GM12878 (cell line): ENCODE results near the gene NBR1. TPM values are rescaled to one million over a fixed set of nuclear protein-coding genes. Genes with fewer than 3 reads are reported as not detected.

Source experiments
- ATAC-seq: fragments of 200-7000 bp; cut with Tn5 transposase; 3 replicates; pipeline ENCODE4 v1.9.1; 2020; ENCODE audit warnings: mild to moderate bottlenecking, moderate library complexity
- BruUV-seq: library from RNA; stranded (reverse); fragments of 400-500 nt; replicated peaks from 2 replicates; lab custom pipeline; 2021; lab: Mats Ljungman, UMichigan
- CTCF ChIA-PET: fragments of 300-600 bp; sonication (Branson Sonifier 250); formaldehyde crosslinking; extraction: SDS; loops from one replicate; lab custom pipeline; 2021; ENCODE audit warnings: inconsistent platforms; lab: Yijun Ruan, JAX
- POLR2A ChIA-PET: fragments of 350-600 bp; formaldehyde crosslinking; extraction: SDS; loops from one replicate; lab custom pipeline; 2021; ENCODE audit warnings: inconsistent platforms; lab: Charles Lee
- RAD21 ChIA-PET: fragments of 300-600 bp; sonication (Branson Sonifier 250); formaldehyde crosslinking; loops from one replicate; lab custom pipeline; 2023; ENCODE audit warnings: antibody characterized with exemption; ENCODE audit not compliant: unreplicated experiment; lab: Charles Lee
- SMC1A ChIA-PET: fragments of 300-600 bp; sonication (Branson Sonifier 250); formaldehyde crosslinking; loops from one replicate; lab custom pipeline; 2023; ENCODE audit not compliant: unreplicated experiment, uncharacterized antibody; lab: Charles Lee
- DNase-seq: peaks from one replicate; pipeline ENCODE4 v3.0.0-alpha.2; 2011; ENCODE audit warnings: low read depth, low spot score
- FAIRE-seq: peaks from 3 replicates; lab custom pipeline; 2011; peaks lifted over from hg19 to GRCh38; lab: Jason Lieb, UNC
- H2AFZ ChIP-seq: 2 replicates; pipeline ENCODE4 v1.6.0; 2011; ENCODE audit warnings: low read depth, low read length, control low read depth; ENCODE audit not compliant: control insufficient read depth
- H3K27ac ChIP-seq: 2 replicates; pipeline ENCODE4 v1.5.1; 2011; ENCODE audit warnings: control low read depth; ENCODE audit not compliant: control insufficient read depth, insufficient read depth
- H3K27me3 ChIP-seq, 2 experiments: replicated peaks in 1 of 2; 2 replicates each; pipeline versions ENCODE4 v1.6.0 to v1.6.1; 2011; ENCODE audit warnings: low read length in 1 of 2; ENCODE audit not compliant: control insufficient read depth in 2 of 2, insufficient read depth in 2 of 2
- H3K36me3 ChIP-seq, 2 experiments: 2 replicates each; pipeline ENCODE4 v1.5.1; 2011; ENCODE audit warnings: low read length in 1 of 2; ENCODE audit not compliant: control insufficient read depth in 2 of 2, insufficient read depth in 2 of 2
- H3K4me1 ChIP-seq: 2 replicates; pipeline ENCODE4 v1.6.1; 2011; ENCODE audit warnings: mild to moderate bottlenecking, low read length, moderate library complexity, mixed read lengths; ENCODE audit not compliant: control insufficient read depth, insufficient read depth
- H3K4me2 ChIP-seq: 2 replicates; pipeline ENCODE4 v1.6.0; 2011; ENCODE audit warnings: control low read depth; ENCODE audit not compliant: control insufficient read depth, insufficient read depth
- H3K4me3 ChIP-seq: fragments of 200-600 bp; sonication (generic); 2 replicates; pipeline ENCODE4 v1.5.1; 2016
- H3K79me2 ChIP-seq: 2 replicates; pipeline ENCODE4 v1.6.0; 2011; ENCODE audit warnings: low read length; ENCODE audit not compliant: control insufficient read depth, insufficient read depth
- H3K9ac ChIP-seq: 2 replicates; pipeline ENCODE4 v1.8.0; 2011; ENCODE audit warnings: low read length, control low read depth, mixed read lengths; ENCODE audit not compliant: control insufficient read depth, insufficient read depth
- H3K9me3 ChIP-seq: replicated peaks from 3 replicates; pipeline ENCODE4 v1.5.1; 2011; ENCODE audit warnings: mild to moderate bottlenecking, low read length; ENCODE audit not compliant: control insufficient read depth, insufficient read depth
- H4K20me1 ChIP-seq: 2 replicates; pipeline ENCODE4 v1.6.0; 2011; ENCODE audit not compliant: control insufficient read depth, insufficient read depth
- BRCA1 ChIP-seq: IDR thresholded peaks from 2 replicates; pipeline ENCODE4 v1.6.1; 2011; ENCODE audit warnings: low read depth, low read length, improper control_type of control experiment
- CHD1 ChIP-seq: IDR thresholded peaks from 2 replicates; pipeline ENCODE4 v1.6.1; 2012; ENCODE audit warnings: low read depth, low read length, improper control_type of control experiment
- CREB1 ChIP-seq: IDR thresholded peaks from 2 replicates; pipeline ENCODE4 v1.6.1; 2012; ENCODE audit warnings: low read depth, mild to moderate bottlenecking, inconsistent platforms
- DPF2 ChIP-seq: fragments of 450-650 bp; IDR thresholded peaks from 2 replicates; pipeline ENCODE4 v1.6.1; 2017; ENCODE audit warnings: mild to moderate bottlenecking
- ESRRA ChIP-seq: IDR thresholded peaks from 2 replicates; pipeline ENCODE4 v1.6.1; 2012; ENCODE audit warnings: mild to moderate bottlenecking, low read length, improper control_type of control experiment
- FOS ChIP-seq: IDR thresholded peaks from 3 replicates; pipeline ENCODE4 v1.6.1; 2011; ENCODE audit warnings: borderline replicate concordance; ENCODE audit not compliant: insufficient read length; ENCODE audit errors: extremely low read depth
- MAX ChIP-seq: IDR thresholded peaks from 2 replicates; pipeline ENCODE4 v1.6.1; 2012; ENCODE audit warnings: low read depth, low read length, improper control_type of control experiment
- MEF2A ChIP-seq: IDR thresholded peaks from 2 replicates; pipeline ENCODE4 v1.6.1; 2011; ENCODE audit warnings: low read depth, mild to moderate bottlenecking, low read length, moderate library complexity; ENCODE audit not compliant: insufficient read depth
- MEF2B ChIP-seq: fragments of 450-650 bp; IDR thresholded peaks from 2 replicates; pipeline ENCODE4 v1.6.1; 2018; ENCODE audit warnings: mild to moderate bottlenecking, moderate library complexity; ENCODE audit not compliant: partially characterized antibody, poor library complexity, severe bottlenecking
- MYC ChIP-seq: IDR thresholded peaks from 2 replicates; pipeline ENCODE4 v1.6.1; 2011; ENCODE audit warnings: mild to moderate bottlenecking, low read length, moderate library complexity, inconsistent platforms; ENCODE audit not compliant: insufficient read depth, insufficient replicate concordance, insufficient read length, severe bottlenecking
- NFIC ChIP-seq: IDR thresholded peaks from 2 replicates; pipeline ENCODE4 v1.6.1; 2012; ENCODE audit warnings: low read depth, mild to moderate bottlenecking, inconsistent platforms, low read length, moderate library complexity
- NR2C1 ChIP-seq: fragments of 450-650 bp; IDR thresholded peaks from 2 replicates; pipeline ENCODE4 v1.6.1; 2017; ENCODE audit warnings: antibody characterized with exemption, mild to moderate bottlenecking, moderate library complexity
- PML ChIP-seq: IDR thresholded peaks from 2 replicates; pipeline ENCODE4 v1.6.1; 2012; ENCODE audit warnings: low read length, inconsistent platforms
- POLR2AphosphoS5 ChIP-seq: IDR thresholded peaks from 2 replicates; pipeline ENCODE4 v1.6.1; 2011; ENCODE audit warnings: mild to moderate bottlenecking, low read length, inconsistent platforms
- RAD51 ChIP-seq: fragments of 450-650 bp; IDR thresholded peaks from 2 replicates; pipeline ENCODE4 v1.6.1; 2016; ENCODE audit warnings: moderate library complexity, mild to moderate bottlenecking, inconsistent platforms
- RBBP5 ChIP-seq: fragments of 200-600 bp; sonication (generic); conservative IDR thresholded peaks from 2 replicates; pipeline ENCODE4 v1.6.1; 2016
- RCOR1 ChIP-seq: conservative IDR thresholded peaks from 2 replicates; pipeline ENCODE4 v1.6.1; 2012; ENCODE audit warnings: low read depth, low read length, improper control_type of control experiment
- SIN3A ChIP-seq: IDR thresholded peaks from 2 replicates; pipeline ENCODE4 v1.6.1; 2012; ENCODE audit warnings: low read depth, low read length, improper control_type of control experiment
- ZBED1 ChIP-seq: IDR thresholded peaks from 2 replicates; pipeline ENCODE4 v1.6.1; 2016; ENCODE audit warnings: borderline replicate concordance
- ZBTB33 ChIP-seq: fragments of 450-650 bp; IDR thresholded peaks from 2 replicates; pipeline ENCODE4 v1.6.1; 2017; ENCODE audit warnings: mild to moderate bottlenecking
- ZNF274 ChIP-seq: IDR thresholded peaks from one replicate; pipeline ENCODE4 v1.8.0; 2011; ENCODE audit not compliant: insufficient read length, insufficient read depth
- WGBS: methylation state at CpG from one replicate; pipeline ENCODE4 v1.1.6; 2016; ENCODE audit warnings: low lambda C conversion rate; ENCODE audit not compliant: insufficient replicate concordance, insufficient coverage; ENCODE audit errors: missing lambda C conversion rate; 5-methylcytosine and 5-hydroxymethylcytosine counted together
- in situ Hi-C: fragments of 300-500 bp; cut with MboI; formaldehyde crosslinking; loops from 9 replicates; pipeline ENCODE4 v1.14.3; 2018; ENCODE audit warnings: mixed read lengths
- intact Hi-C: fragments of 100-400 bp; cut with micrococcal nuclease; formaldehyde crosslinking; loops from one replicate; pipeline ENCODE4 v1.14.2; 2022; ENCODE audit not compliant: unreplicated experiment
- polyA plus RNA-seq, 11 experiments: library from polyadenylated mRNA; depleted of rRNA in 4 of 11; unstranded in 6 of 11; stranded (reverse) in 5 of 11; fragments of >200 nt; fragmentation: Nextera tagmentation in 4 of 11; fragmentation: Illumina TruSeq in 1 of 11; extraction: Ambion mirVana in 4 of 11; extraction: Trizol in 1 of 11; gene quantifications; 1 replicate in 1 of 11; 2 replicates in 10 of 11; pipeline versions ENCODE4 v1.2.1 to v1.2.3, GENCODE V29; 2011 to 2016; ENCODE audit warnings: inconsistent platforms in 2 of 11, missing spikeins in 2 of 11, low read depth in 1 of 11
- total RNA-seq, 4 experiments: library from RNA; depleted of rRNA in 3 of 4; stranded (reverse); fragments of >200 nt in 3 of 4; fragmentation: Illumina TruSeq in 1 of 4; extraction: Trizol in 1 of 4; gene quantifications; 2 replicates each; pipeline versions ENCODE4 v1.2.1 to v1.2.3, GENCODE V29; 2013 to 2021

NBR1 gene
- total and polyA plus RNA-seq, 10 of the 15 experiments (the other 5 are each of a cell fraction or from before 2014, with no cell fraction given), result 3.5 to 55.2 (median 28.2) TPM

- DNase-seq (peak; percentile 59), FAIRE-seq (no peak), ATAC-seq (peak; percentile 90)
- intact Hi-C loops, result no loop called here
- WGBS, result under 1% methylated on average over 45 of the region's 54 CpGs
- H3K27me3 ChIP-seq, result no peaks in the 10 kb centered on the region
- no peaks in the 10 kb centered on the region for H4K20me1 ChIP-seq
- in situ Hi-C loops, result loop anchor here (10.0 to 25.0 kb wide), 9 partner anchors 103 to 1651 kb away; partner anchors contain the start of genes DNAJC7, EIF1, HDAC5 and MEOX1
- H3K27ac ChIP-seq, result peak within 1 kb of the TSS; percentile 88
- RAD21 ChIA-PET, result interaction anchor here (1.3 to 2.9 kb wide), 3 partner anchors 40 to 156 kb away, joined by 3 to 15 read pairs (median 15); partner anchors contain the start of gene NBR1
- peak within 1 kb of the TSS; percentile 95 for H3K4me2 ChIP-seq
- SMC1A ChIA-PET, result interaction anchor here (0.8 to 3.9 kb wide), 9 partner anchors 11 to 149 kb away, joined by 3 to 20 read pairs (median 4); no protein-coding TSS in a partner anchor
- H2AFZ ChIP-seq, result peak within 1 kb of the TSS; percentile 82
- peaks cover 17% of the 10 kb centered on the region for H3K79me2 ChIP-seq
- CTCF ChIA-PET, result interaction anchor here (0.6 to 1.8 kb wide), 11 partner anchors 10 to 272 kb away, joined by 3 to 6 read pairs (median 3); partner anchors contain the start of genes DHX8, NBR1 and RPL27
- peaks cover 10% of the 10 kb centered on the region for H3K4me1 ChIP-seq
- TSS peak; percentile 70 for BruUV-seq
- POLR2A ChIA-PET, result interaction anchor here (0.8 to 4.4 kb wide), 7 partner anchors 22 to 214 kb away, joined by 3 to 31 read pairs (median 5); partner anchors contain the start of genes NBR1 and RPL27
- H3K36me3 ChIP-seq, result peaks cover 2 to 11% of the 10 kb centered on the region in 2 experiments; a peak in 3 of 4 replicates
- no peaks in the 10 kb centered on the region for H3K9me3 ChIP-seq
- peak within 1 kb of the TSS; percentile 86 for H3K9ac ChIP-seq
- H3K4me3 ChIP-seq, result peak within 1 kb of the TSS; percentile 75
- no peak for TF ChIP-seq CHD1
- TF ChIP-seq SIN3A, result peak; percentile 52
- TF ChIP-seq ZBTB33, result no peak
- no peak for TF ChIP-seq NR2C1
- no peak for TF ChIP-seq MYC
- TF ChIP-seq MEF2B, result no peak
- peak; percentile 90 for TF ChIP-seq POLR2AphosphoS5
- no peak for TF ChIP-seq ESRRA
- TF ChIP-seq FOS, result no peak
- TF ChIP-seq RAD51, result no peak
- TF ChIP-seq NFIC, result no peak
- peak; percentile 61; the same call in 1 of the 2 replicates for TF ChIP-seq MAX
- 0 out of 2 replicates have a peak, but pooled peaks have one; percentile 4 for TF ChIP-seq MEF2A
- TF ChIP-seq BRCA1, result no peak
- TF ChIP-seq ZNF274, result no peak
- no peak for TF ChIP-seq CREB1
- no peak for TF ChIP-seq DPF2
- TF ChIP-seq PML, result peak; percentile 34; the same call in 1 of the 2 replicates
- no peak for TF ChIP-seq ZBED1
- no peak for TF ChIP-seq RBBP5
- no peak for TF ChIP-seq RCOR1
Observed at GRCh38 chr17:43211480-43212402, 40.7 kb downstream of the NBR1 start, which contains the start of gene TMEM106A. TMEM106A (plus strand) TSS chr17:43211875; CDS start chr17:43213042, 1,167 bp downstream.
